H9 (cell line): Measurements from ENCODE around the gene TCF4. TPM values are rescaled to one million over a fixed set of nuclear protein-coding genes. Genes with fewer than 3 reads are reported as not detected.

Source experiments
- DNase-seq: peaks from one replicate; pipeline ENCODE4 v3.0.0-alpha.2; 2017
- H2AFZ ChIP-seq: one replicate; pipeline ENCODE4 v1.6.1; 2013; ENCODE audit warnings: mild to moderate bottlenecking, low read length, control low read depth, moderate library complexity
- H2AK5ac ChIP-seq: 2 replicates; pipeline ENCODE4 v1.6.1; 2013; ENCODE audit warnings: low read length, control low read depth, mixed read lengths; ENCODE audit not compliant: insufficient read length
- H2BK120ac ChIP-seq: one replicate; pipeline ENCODE4 v1.6.1; 2013; ENCODE audit warnings: low read depth, mild to moderate bottlenecking, low read length, control low read depth, inconsistent platforms; ENCODE audit not compliant: poor library complexity, severe bottlenecking
- H2BK12ac ChIP-seq: 2 replicates; pipeline ENCODE4 v1.6.1; 2013; ENCODE audit warnings: low read length, control low read depth, mixed read lengths, low read depth; ENCODE audit not compliant: insufficient read length
- H2BK15ac ChIP-seq: 2 replicates; pipeline ENCODE4 v1.6.1; 2013; ENCODE audit warnings: low read depth, low read length, control low read depth
- H2BK20ac ChIP-seq: one replicate; pipeline ENCODE4 v1.6.1; 2013; ENCODE audit warnings: low read depth, mild to moderate bottlenecking, low read length, control low read depth, inconsistent platforms; ENCODE audit not compliant: poor library complexity, severe bottlenecking
- H2BK5ac ChIP-seq: 2 replicates; pipeline ENCODE4 v1.6.1; 2013; ENCODE audit warnings: low read length, control low read depth, mixed read lengths; ENCODE audit not compliant: insufficient read length
- H3K14ac ChIP-seq: 2 replicates; pipeline ENCODE4 v1.6.1; 2013; ENCODE audit warnings: low read length, control low read depth; ENCODE audit not compliant: insufficient read depth
- H3K18ac ChIP-seq: 2 replicates; pipeline ENCODE4 v1.6.1; 2013; ENCODE audit warnings: low read depth, mild to moderate bottlenecking, mixed read lengths, low read length, control low read depth; ENCODE audit not compliant: insufficient read length
- H3K23ac ChIP-seq: 2 replicates; pipeline ENCODE4 v1.6.1; 2013; ENCODE audit warnings: low read length, control low read depth, mixed read lengths, low read depth; ENCODE audit not compliant: insufficient read length
- H3K23me2 ChIP-seq: 2 replicates; pipeline ENCODE4 v1.6.1; 2013; ENCODE audit warnings: low read depth, mild to moderate bottlenecking, mixed read lengths, low read length, control low read depth; ENCODE audit not compliant: insufficient read length, poor library complexity, severe bottlenecking
- H3K27ac ChIP-seq: 2 replicates; pipeline ENCODE4 v1.5.1; 2013; ENCODE audit warnings: low read length, control low read depth, mixed read lengths, low read depth; ENCODE audit not compliant: insufficient read length
- H3K27me3 ChIP-seq: 2 replicates; pipeline ENCODE4 v1.6.1; 2013; ENCODE audit warnings: low read length, control low read depth, inconsistent platforms; ENCODE audit not compliant: insufficient read depth
- H3K4ac ChIP-seq: 2 replicates; pipeline ENCODE4 v1.6.1; 2013; ENCODE audit warnings: low read depth, mild to moderate bottlenecking, control low read depth, inconsistent platforms, low read length, moderate library complexity
- H3K4me1 ChIP-seq: 2 replicates; pipeline ENCODE4 v1.6.1; 2013; ENCODE audit warnings: low read length, control low read depth, inconsistent platforms; ENCODE audit not compliant: insufficient read depth
- H3K4me2 ChIP-seq: 2 replicates; pipeline ENCODE4 v1.6.1; 2013; ENCODE audit warnings: low read length, control low read depth, mixed read lengths; ENCODE audit not compliant: insufficient read length, insufficient read depth
- H3K56ac ChIP-seq: 2 replicates; pipeline ENCODE4 v1.6.1; 2013; ENCODE audit warnings: low read depth, mild to moderate bottlenecking, mixed read lengths, low read length, control low read depth; ENCODE audit not compliant: insufficient read length
- H3K79me1 ChIP-seq: 2 replicates; pipeline ENCODE4 v1.6.1; 2013; ENCODE audit warnings: low read depth, mild to moderate bottlenecking, moderate library complexity, low read length, control low read depth, inconsistent platforms; ENCODE audit not compliant: insufficient read depth, poor library complexity, severe bottlenecking
- H3K79me2 ChIP-seq: 2 replicates; pipeline ENCODE4 v1.6.1; 2013; ENCODE audit warnings: low read length, control low read depth, inconsistent platforms; ENCODE audit not compliant: insufficient read depth
- H3K9ac ChIP-seq: 2 replicates; pipeline ENCODE4 v1.6.1; 2013; ENCODE audit warnings: low read length, control low read depth, mixed read lengths; ENCODE audit not compliant: insufficient read length; ENCODE audit errors: extremely low read depth
- H3K9me3 ChIP-seq: one replicate; pipeline ENCODE4 v1.6.1; 2013; ENCODE audit warnings: low read depth, low read length, inconsistent platforms; ENCODE audit not compliant: control insufficient read depth
- H3T11ph ChIP-seq: one replicate; pipeline ENCODE4 v1.6.1; 2013; ENCODE audit warnings: mild to moderate bottlenecking, low read length, control low read depth, inconsistent platforms
- H4K20me1 ChIP-seq: one replicate; pipeline ENCODE4 v1.6.1; 2013; ENCODE audit not compliant: control insufficient read depth, insufficient read length, insufficient read depth
- H4K5ac ChIP-seq: 2 replicates; pipeline ENCODE4 v1.6.1; 2013; ENCODE audit warnings: low read depth, mild to moderate bottlenecking, mixed read lengths, low read length, control low read depth; ENCODE audit not compliant: insufficient read length
- H4K8ac ChIP-seq: replicated peaks from 2 replicates; pipeline ENCODE4 v1.6.1; 2013; ENCODE audit warnings: low read length, control low read depth, mixed read lengths, low read depth; ENCODE audit not compliant: insufficient read length
- H4K91ac ChIP-seq: 2 replicates; pipeline ENCODE4 v1.6.1; 2013; ENCODE audit warnings: low read depth, mild to moderate bottlenecking, moderate library complexity, mixed read lengths, low read length, control low read depth; ENCODE audit not compliant: insufficient read length
- H3K27ac Mint-ChIP-seq, 3 experiments: 2 replicates in 2 of 3; 3 replicates in 1 of 3; pipeline ENCODE4 v1.8.0; 2020 to 2021; ENCODE audit warnings: mixed read lengths in 3 of 3, mild to moderate bottlenecking in 1 of 3, moderate library complexity in 1 of 3
- H3K27me3 Mint-ChIP-seq: 2 replicates; pipeline ENCODE4 v1.8.0; 2021; ENCODE audit warnings: low read depth, mild to moderate bottlenecking, moderate library complexity, mixed read lengths
- H3K36me3 Mint-ChIP-seq, 3 experiments: 2 replicates in 2 of 3; 3 replicates in 1 of 3; pipeline ENCODE4 v1.8.0; 2020 to 2021; ENCODE audit warnings: low read depth in 3 of 3, mixed read lengths in 3 of 3; ENCODE audit not compliant: insufficient read depth in 1 of 3
- H3K4me1 Mint-ChIP-seq, 2 experiments: 2 replicates each; pipeline ENCODE4 v1.8.0; 2020; ENCODE audit warnings: mixed read lengths in 2 of 2
- H3K4me3 Mint-ChIP-seq, 2 experiments: 2 replicates in 1 of 2; 3 replicates in 1 of 2; pipeline ENCODE4 v1.8.0; 2020 to 2021; ENCODE audit warnings: mild to moderate bottlenecking in 2 of 2, mixed read lengths in 2 of 2, moderate library complexity in 1 of 2
- H3K9me3 Mint-ChIP-seq, 2 experiments: 2 replicates in 1 of 2; 3 replicates in 1 of 2; pipeline ENCODE4 v1.8.0; 2020; ENCODE audit warnings: mild to moderate bottlenecking in 2 of 2, mixed read lengths in 2 of 2, moderate library complexity in 1 of 2
- WGBS: extraction: QIAGEN DNeasy Blood & Tissue Kit; methylation state at CpG from one replicate; pipeline ENCODE4 v1.1.7; 2013; ENCODE audit warnings: missing lambda C conversion rate, low lambda C conversion rate, mixed read lengths; ENCODE audit not compliant: insufficient read length; ENCODE audit errors: extremely low coverage; 5-methylcytosine and 5-hydroxymethylcytosine counted together
- total RNA-seq: library from RNA; stranded (reverse); gene quantifications from 2 replicates; pipeline ENCODE4 v1.2.1, GENCODE V29; 2021
- TF ChIP-seq, protein P1 (sequence below): fragments of 200-600 bp; sonication (generic); conservative IDR thresholded peaks from 3 replicates; pipeline ENCODE4 v1.8.0; 2021; ENCODE audit warnings: antibody characterized with exemption, mild to moderate bottlenecking

Gene TCF4
- total RNA-seq, 1 experiment from 2014 or later = 99.4 TPM

DNA sequence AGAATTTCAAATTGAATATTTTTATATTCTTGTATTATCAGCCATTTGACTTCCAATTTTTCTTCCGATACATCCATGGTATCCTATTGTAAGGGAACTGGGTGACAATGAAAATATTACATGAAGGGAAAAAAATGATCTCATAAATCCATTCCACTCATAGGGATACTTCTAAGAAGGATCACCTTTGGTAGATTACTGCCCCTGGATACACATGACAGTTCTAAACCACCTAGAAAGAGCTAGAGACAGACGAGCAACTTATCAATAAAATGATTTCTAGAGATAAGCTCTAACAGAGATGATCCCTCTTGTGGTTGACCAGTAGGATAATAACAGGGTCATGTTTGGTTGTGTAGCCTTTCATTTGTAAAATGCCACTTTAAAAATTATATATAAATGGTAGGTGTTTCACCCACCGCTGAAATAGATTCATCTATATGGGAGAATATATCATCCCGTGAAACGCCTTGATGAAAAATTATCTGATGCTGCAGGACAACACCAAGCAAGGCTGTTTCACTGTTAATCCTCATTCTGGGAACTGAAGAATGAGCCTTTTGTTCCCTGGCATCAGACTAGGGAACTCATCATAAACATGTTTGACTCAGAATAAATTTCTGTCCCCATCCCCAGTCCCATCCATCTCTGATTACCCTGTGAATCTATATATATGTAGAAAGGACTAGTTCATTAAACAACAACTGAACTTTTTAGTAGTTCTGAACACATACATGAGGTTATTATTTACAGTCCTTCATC, 180.0 kb downstream of the TCF4 start:
- Histone ChIP-seq H3K27ac (no peak overlapping the region), H2AFZ (no peak overlapping the region), H2BK20ac (no peak overlapping the region), H3K79me2 (peaks cover 5% of the 10 kb centered on the region; the same call in 1 of the 2 replicates), H3K4me1 (no peaks in the 10 kb centered on the region; the same call in 1 of the 2 replicates), H3K4me2 (no peak overlapping the region), H2BK120ac (no peak overlapping the region), H3K79me1 (peaks cover 3% of the 10 kb centered on the region), H3K56ac (no peak overlapping the region), H4K8ac (no peak overlapping the region), H4K20me1 (no peaks in the 10 kb centered on the region), H4K91ac (no peak overlapping the region), H3K9me3 (no peaks in the 10 kb centered on the region), H3K4ac (no peak overlapping the region), H3K23ac (no peak overlapping the region), H3K9ac (no peak overlapping the region), H2AK5ac (no peak overlapping the region), H3K14ac (no peak overlapping the region), H2BK5ac (no peak overlapping the region), H2BK15ac (no peak overlapping the region), H3K18ac (no peak overlapping the region), H4K5ac (no peak overlapping the region), H2BK12ac (no peak overlapping the region), H3K23me2 (no peaks in the 10 kb centered on the region), H3T11ph (no peak overlapping the region), H3K27me3 (no peaks in the 10 kb centered on the region)
- Mint-ChIP-seq H3K9me3 (no peaks in the 10 kb centered on the region), H3K27me3 (no peaks in the 10 kb centered on the region; the same call in 1 of the 2 replicates), H3K4me3 (no peak overlapping the region), H3K27ac (0 out of 7 replicates have a peak overlapping the region, but pooled peaks of 1 of the 3 experiments have one; percentile 12), H3K36me3 (no peaks in the 10 kb centered on the region), H3K4me1 (peaks cover 63 to 65% of the 10 kb centered on the region in 2 experiments)
- no CpG with 5 or more reads among the region's 5 CpGs for WGBS
- DNase-seq = no peak
- TF ChIP-seq, protein P1, sequence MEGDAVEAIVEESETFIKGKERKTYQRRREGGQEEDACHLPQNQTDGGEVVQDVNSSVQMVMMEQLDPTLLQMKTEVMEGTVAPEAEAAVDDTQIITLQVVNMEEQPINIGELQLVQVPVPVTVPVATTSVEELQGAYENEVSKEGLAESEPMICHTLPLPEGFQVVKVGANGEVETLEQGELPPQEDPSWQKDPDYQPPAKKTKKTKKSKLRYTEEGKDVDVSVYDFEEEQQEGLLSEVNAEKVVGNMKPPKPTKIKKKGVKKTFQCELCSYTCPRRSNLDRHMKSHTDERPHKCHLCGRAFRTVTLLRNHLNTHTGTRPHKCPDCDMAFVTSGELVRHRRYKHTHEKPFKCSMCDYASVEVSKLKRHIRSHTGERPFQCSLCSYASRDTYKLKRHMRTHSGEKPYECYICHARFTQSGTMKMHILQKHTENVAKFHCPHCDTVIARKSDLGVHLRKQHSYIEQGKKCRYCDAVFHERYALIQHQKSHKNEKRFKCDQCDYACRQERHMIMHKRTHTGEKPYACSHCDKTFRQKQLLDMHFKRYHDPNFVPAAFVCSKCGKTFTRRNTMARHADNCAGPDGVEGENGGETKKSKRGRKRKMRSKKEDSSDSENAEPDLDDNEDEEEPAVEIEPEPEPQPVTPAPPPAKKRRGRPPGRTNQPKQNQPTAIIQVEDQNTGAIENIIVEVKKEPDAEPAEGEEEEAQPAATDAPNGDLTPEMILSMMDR = no peak
